Bronchial smooth muscle cell (primary cell): Measurements from ENCODE around the gene CDK3. TPM values are rescaled to one million over a fixed set of nuclear protein-coding genes. Genes with fewer than 3 reads are reported as not detected.

Source experiments
- total RNA-seq: library from RNA; depleted of rRNA; stranded (reverse); fragments of >200 nt; gene quantifications from 2 replicates; pipeline ENCODE4 v1.2.1, GENCODE V29; 2014

Gene CDK3
- total RNA-seq: 1.4 and 3.0 TPM in 2 replicates

DNA sequence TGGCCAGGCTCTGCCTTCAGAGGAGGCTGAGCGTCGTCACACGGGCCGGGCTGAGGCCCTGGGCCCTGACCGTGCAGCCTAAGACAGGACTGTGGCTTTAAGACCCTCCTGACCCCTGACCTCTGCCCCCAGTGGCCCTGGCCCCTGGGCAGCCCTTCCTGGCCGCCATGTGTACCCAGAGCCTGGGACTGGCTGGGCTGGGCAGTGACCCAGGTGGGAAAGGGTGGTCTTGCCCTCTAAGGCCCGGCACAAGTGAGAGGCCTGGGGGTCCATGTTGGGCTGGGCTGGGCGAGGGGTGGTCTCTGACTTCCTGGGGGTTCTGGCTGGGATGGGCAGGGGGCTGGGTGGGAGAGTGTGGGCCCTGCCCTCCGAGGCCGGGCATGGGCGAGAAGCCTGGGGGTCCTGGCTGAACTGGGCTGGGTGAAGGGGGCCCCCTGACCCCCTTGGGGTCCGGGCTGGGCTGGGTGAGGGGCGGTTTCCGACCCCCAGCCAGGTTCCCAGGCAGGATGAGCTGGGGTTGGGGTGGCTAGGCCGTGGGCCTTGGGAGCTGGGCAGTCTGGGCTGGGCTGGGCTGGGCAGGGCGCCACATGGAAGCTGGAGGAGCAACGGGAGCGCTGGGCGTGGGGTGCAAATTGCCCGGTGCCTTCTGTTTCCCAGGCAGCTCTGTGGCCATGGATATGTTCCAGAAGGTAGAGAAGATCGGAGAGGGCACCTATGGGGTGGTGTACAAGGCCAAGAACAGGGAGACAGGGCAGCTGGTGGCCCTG lies at the start of gene CDK3:
TSS of gene CDK3 (plus strand) at position 101 of the 767 bp plus-strand sequence. CDS start at position 672, 571 bp downstream.

DNA sequence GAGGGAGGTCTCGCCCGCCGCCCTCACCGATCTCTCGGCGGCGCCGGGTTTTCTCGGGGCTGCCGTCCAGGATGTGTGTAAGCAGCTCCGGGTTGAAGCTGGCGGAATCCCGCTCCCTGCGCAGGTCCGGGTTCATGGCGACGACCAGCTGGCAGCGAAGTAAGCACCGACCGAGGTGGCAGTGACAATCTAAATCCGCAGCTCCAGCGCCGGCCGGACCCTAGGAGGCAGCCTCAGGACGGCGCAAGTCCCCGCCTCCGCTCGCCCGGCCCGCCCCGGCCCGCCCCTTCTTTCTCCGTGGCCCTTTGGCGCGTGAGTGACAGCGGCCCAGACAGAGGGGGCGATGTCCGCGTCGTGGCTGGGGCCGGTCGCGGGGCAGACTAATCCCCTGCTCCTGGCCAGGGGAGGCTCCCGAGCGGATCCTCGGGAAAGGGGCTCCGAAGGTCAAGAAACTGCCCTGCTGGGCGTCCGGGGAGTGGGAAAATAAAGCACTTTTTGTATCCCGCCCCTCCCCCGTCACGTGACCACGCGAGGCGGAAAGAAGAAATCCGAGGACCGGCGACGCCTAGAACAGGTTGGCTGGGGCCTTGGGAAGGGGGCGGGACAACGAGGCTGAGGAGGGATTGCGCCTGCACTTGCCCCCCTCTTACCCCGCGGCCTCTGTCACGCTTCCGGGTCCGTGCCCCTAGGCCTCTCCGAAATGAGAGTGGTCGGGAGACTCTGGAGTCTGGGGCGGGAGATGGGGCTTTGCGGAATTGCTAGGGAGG lies 21.5 kb upstream of the CDK3 start, which contains the start of the genes ACOX1 and TEN1:
TSS of gene ACOX1 (minus strand) at position 229 of the 767 bp plus-strand sequence. CDS start at position 136, 93 bp downstream.
TSS of gene TEN1 (plus strand) at position 303 of the 767 bp plus-strand sequence. CDS start 6,953 bp downstream, outside the sequence.

DNA sequence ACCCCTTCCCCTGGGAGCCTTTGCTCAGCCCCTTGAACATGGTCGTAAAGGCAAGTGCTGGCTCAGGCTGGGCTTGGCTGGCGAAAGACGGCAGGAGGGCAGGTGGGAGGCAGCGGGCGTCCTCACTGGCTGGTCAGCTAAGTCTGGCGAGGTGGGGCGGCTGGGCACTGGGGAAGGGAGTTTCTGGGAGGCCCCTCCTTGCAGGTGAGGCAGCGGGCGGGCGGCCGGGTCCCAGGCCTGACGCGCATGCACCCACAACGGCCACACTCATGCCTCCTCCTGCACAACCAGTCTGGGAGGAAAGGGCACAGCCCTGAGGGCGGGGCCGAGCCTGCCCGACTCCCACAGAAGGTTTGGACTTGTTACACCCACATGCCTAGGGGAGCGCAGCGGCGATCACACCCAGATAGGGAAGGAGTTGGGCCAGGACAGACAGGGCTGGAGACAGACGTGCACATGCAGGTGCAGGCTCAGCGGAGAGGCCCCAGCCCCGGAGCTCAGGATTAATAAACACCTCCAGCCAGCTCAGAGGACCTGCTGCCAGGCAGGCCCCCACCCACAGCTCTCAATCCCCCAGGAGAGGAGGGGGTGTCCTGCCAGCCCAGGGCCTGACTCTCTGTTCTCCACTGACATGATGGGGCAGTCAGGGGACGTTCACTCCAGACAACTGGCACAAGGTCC lies 26.6 kb downstream of the CDK3 start, which contains the start of gene EVPL:
TSS of gene EVPL (minus strand) at position 148 of the 681 bp plus-strand sequence. CDS start at position 40, 108 bp downstream.

Other genes with a start within 250 kb of the CDK3 start
- 35.4 and 54.4 TPM in 2 replicates for gene GALK1, start 235.7 kb upstream of the CDK3 start, total RNA-seq
- gene UNK, start 216.0 kb upstream of the CDK3 start, total RNA-seq: 11.4 and 12.3 TPM in 2 replicates
- gene UNC13D, start 156.5 kb upstream of the CDK3 start, total RNA-seq: 1.6 and 2.5 TPM in 2 replicates
- gene WBP2, start 145.5 kb upstream of the CDK3 start, total RNA-seq: 22.7 and 36.3 TPM in 2 replicates
- gene TRIM47, start 122.3 kb upstream of the CDK3 start, total RNA-seq: 8.4 and 23.0 TPM in 2 replicates
- gene TRIM65, start 103.9 kb upstream of the CDK3 start, total RNA-seq: 8.7 and 12.3 TPM in 2 replicates
- 21.5 and 26.8 TPM in 2 replicates for gene MRPL38, start 96.0 kb upstream of the CDK3 start, total RNA-seq
- 9.8 and 16.6 TPM in 2 replicates for gene FBF1, start 59.8 kb upstream of the CDK3 start, total RNA-seq
- 50.6 and 61.0 TPM in 2 replicates for gene ACOX1, start 21.7 kb upstream of the CDK3 start, total RNA-seq
- gene TEN1, start 21.6 kb upstream of the CDK3 start, total RNA-seq: 13.1 and 21.3 TPM in 2 replicates
- gene EVPL, start 26.5 kb downstream of the CDK3 start, total RNA-seq: 0.09 and 0.16 TPM in 2 replicates
- gene SRP68, start 71.7 kb downstream of the CDK3 start, total RNA-seq: 26.4 and 32.6 TPM in 2 replicates
- gene GALR2, start 73.9 kb downstream of the CDK3 start, total RNA-seq: not detected in 2 replicates
- gene ZACN, start 78.3 kb downstream of the CDK3 start, total RNA-seq: under 0.01 TPM in 1 of 2 replicates, not detected in the other
- gene EXOC7, start 102.9 kb downstream of the CDK3 start, total RNA-seq: 90.0 and 119 TPM in 2 replicates
- gene FOXJ1, start 140.4 kb downstream of the CDK3 start, total RNA-seq: not detected in 2 replicates
- gene RNF157, start 239.6 kb downstream of the CDK3 start, total RNA-seq: 0.32 and 0.34 TPM in 2 replicates